ENCODE data around the gene THAP2.

Gene THAP2

DNA sequence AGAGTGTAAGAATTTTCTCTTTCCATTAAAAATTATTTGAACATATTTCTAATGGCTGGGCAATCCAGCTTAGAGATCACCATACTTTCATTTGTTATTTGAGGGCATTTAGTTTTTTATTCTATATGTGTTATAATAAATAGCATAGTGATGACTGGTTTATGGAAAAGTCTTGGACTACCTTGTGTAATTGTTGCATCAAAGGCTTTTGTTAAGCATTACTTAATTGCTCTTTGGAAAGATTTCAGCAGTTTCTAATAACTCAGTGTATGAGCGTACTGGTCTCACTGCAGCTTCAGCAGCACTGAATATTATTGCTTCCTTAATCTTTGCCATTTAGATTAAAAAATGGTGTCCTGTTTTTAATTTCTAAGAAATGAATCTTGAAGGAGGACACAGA is 44.6 kb downstream of the THAP2 start:
- no peaks in the 10 kb centered on the region for H3K27me3 ChIP-seq (ENCODE audit: control insufficient read depth, low read length)
- H3K27ac ChIP-seq (ENCODE audit: low read depth, low read length), result no peak overlapping the region
- TF ChIP-seq, protein P1, sequence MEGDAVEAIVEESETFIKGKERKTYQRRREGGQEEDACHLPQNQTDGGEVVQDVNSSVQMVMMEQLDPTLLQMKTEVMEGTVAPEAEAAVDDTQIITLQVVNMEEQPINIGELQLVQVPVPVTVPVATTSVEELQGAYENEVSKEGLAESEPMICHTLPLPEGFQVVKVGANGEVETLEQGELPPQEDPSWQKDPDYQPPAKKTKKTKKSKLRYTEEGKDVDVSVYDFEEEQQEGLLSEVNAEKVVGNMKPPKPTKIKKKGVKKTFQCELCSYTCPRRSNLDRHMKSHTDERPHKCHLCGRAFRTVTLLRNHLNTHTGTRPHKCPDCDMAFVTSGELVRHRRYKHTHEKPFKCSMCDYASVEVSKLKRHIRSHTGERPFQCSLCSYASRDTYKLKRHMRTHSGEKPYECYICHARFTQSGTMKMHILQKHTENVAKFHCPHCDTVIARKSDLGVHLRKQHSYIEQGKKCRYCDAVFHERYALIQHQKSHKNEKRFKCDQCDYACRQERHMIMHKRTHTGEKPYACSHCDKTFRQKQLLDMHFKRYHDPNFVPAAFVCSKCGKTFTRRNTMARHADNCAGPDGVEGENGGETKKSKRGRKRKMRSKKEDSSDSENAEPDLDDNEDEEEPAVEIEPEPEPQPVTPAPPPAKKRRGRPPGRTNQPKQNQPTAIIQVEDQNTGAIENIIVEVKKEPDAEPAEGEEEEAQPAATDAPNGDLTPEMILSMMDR (IDR thresholded peaks at IDR 0.05; ENCODE audit: low read depth, low read length, poor library complexity, severe bottlenecking), result no peak
- no peaks in the 10 kb centered on the region for H4K20me1 ChIP-seq (ENCODE audit: control insufficient read depth, insufficient read depth, low read depth, low read length)
- no peaks in the 10 kb centered on the region for H3K79me2 ChIP-seq (ENCODE audit: control insufficient read depth, low read length)
- H3K4me2 ChIP-seq (ENCODE audit: low read length), result no peak overlapping the region
- H3K36me3 ChIP-seq (ENCODE audit: control insufficient read depth, low read length), result peaks cover 19% of the 10 kb centered on the region
- peaks cover 7% of the 10 kb centered on the region for H3K9me3 ChIP-seq (ENCODE audit: control insufficient read depth, insufficient read depth, low read length)
- H3K9me2 ChIP-seq (replicated peaks; ENCODE audit: control insufficient read depth, low read length), result no peaks in the 10 kb centered on the region; the same call in 1 of the 2 replicates
- H3K4me1 ChIP-seq (ENCODE audit: control insufficient read depth, low read length), result peaks cover 10% of the 10 kb centered on the region
- no peak overlapping the region for H3K4me3 ChIP-seq (ENCODE audit: low read length)
- 0 out of 2 replicates have a peak, but pooled peaks cover 4% of the 10 kb centered on the region for H3F3A ChIP-seq (ENCODE audit: control insufficient read depth, insufficient read depth)

DNA sequence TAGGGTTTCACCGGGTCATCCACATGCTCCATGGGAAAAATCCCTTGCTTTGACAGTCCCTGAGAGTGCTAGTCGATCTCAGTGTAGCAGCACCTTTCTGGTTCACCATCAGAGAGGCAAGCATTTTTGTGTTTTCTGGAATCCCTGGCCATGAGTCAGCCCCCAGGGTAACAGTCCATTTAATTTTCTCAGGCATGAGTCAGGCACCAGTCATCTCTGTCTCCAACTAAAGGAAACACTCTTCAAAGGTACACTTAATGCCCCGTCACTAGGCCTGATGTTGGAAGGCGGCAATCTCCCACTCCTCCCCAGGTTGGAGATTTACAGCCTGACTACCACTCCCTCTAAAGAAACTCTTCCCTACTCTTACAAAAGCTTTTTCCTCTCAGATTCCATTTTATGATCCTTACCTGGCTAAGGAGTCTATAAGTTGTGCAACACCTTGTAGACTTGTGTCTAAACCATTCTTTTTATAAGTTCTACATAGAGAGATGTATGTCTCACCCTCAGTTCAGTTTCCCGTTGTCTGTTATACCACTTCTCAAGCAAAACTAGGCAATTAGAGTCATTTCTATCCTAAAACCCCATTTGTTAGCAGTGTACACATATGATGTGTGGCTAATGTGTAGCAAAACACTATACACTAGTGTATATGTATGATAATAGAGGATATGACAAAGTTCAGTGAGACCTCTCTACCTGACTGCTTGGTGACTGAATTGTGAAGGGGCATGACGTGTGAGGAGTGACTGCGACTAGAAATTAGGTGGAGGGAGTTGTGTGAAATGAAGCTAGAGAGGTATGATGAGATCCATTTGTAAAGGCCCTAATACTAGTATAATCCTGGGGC is 46.4 kb downstream of the THAP2 start:
- TF ChIP-seq, protein P1 (IDR thresholded peaks at IDR 0.05; ENCODE audit: low read depth, low read length, poor library complexity, severe bottlenecking), result no peak
- TF ChIP-seq EZH2phosphoT487 (IDR thresholded peaks at IDR 0.05; ENCODE audit: borderline replicate concordance, low read length), result no peak
- no peaks in the 10 kb centered on the region for H3K27me3 ChIP-seq (ENCODE audit: control insufficient read depth, low read length)
- H3K27ac ChIP-seq (ENCODE audit: low read depth, low read length), result no peak overlapping the region
- H3K4me3 ChIP-seq (ENCODE audit: low read length), result no peak overlapping the region
- H3K9me2 ChIP-seq (replicated peaks; ENCODE audit: control insufficient read depth, low read length), result no peaks in the 10 kb centered on the region; the same call in 1 of the 2 replicates
- peaks cover 17% of the 10 kb centered on the region for H3K9me3 ChIP-seq (ENCODE audit: control insufficient read depth, insufficient read depth, low read length)
- no peaks in the 10 kb centered on the region for H3K79me2 ChIP-seq (ENCODE audit: control insufficient read depth, low read length)
- H3K36me3 ChIP-seq (ENCODE audit: control insufficient read depth, low read length), result peaks cover 7% of the 10 kb centered on the region; the same call in 1 of the 2 replicates
- H3F3A ChIP-seq (ENCODE audit: control insufficient read depth, insufficient read depth), result 0 out of 2 replicates have a peak, but pooled peaks cover 4% of the 10 kb centered on the region
- peaks cover 10% of the 10 kb centered on the region for H3K4me1 ChIP-seq (ENCODE audit: control insufficient read depth, low read length)
- H4K20me1 ChIP-seq (ENCODE audit: control insufficient read depth, insufficient read depth, low read depth, low read length), result no peaks in the 10 kb centered on the region
- H3K4me2 ChIP-seq (ENCODE audit: low read length), result no peak overlapping the region

DNA sequence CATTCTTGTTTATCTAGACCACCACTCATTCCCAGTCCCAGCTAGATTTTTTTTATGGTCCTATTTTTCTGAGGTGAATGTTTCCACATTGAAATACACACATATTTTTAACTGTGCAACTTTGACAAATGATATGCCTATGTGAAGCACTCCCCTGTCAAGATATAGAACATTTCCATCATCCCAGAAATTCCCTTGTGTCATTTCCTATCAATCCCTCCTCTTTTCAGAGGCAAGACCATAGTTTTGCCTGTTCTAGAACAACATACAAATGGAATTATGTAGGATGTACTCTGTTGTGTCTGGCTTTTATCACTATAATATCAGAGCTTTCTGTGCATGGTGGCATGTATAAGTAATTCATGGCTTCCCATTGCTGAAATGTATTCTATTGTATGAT is 54.5 kb downstream of the THAP2 start:
- H3K9me3 ChIP-seq (ENCODE audit: control insufficient read depth, insufficient read depth, low read length), result peaks cover 10% of the 10 kb centered on the region
- H3K4me1 ChIP-seq (ENCODE audit: control insufficient read depth, low read length), result no peaks in the 10 kb centered on the region
- TF ChIP-seq, protein P1 (IDR thresholded peaks at IDR 0.05; ENCODE audit: low read depth, low read length, poor library complexity, severe bottlenecking), result no peak
- H3K27me3 ChIP-seq (ENCODE audit: control insufficient read depth, low read length), result no peaks in the 10 kb centered on the region
- no peaks in the 10 kb centered on the region for H3F3A ChIP-seq (ENCODE audit: control insufficient read depth, insufficient read depth)
- H3K4me2 ChIP-seq (ENCODE audit: low read length), result no peak overlapping the region
- H3K27ac ChIP-seq (ENCODE audit: low read depth, low read length), result no peak overlapping the region
- no peaks in the 10 kb centered on the region for H4K20me1 ChIP-seq (ENCODE audit: control insufficient read depth, insufficient read depth, low read depth, low read length)
- no peaks in the 10 kb centered on the region for H3K79me2 ChIP-seq (ENCODE audit: control insufficient read depth, low read length)
- no peaks in the 10 kb centered on the region for H3K9me2 ChIP-seq (replicated peaks; ENCODE audit: control insufficient read depth, low read length)
- no peaks in the 10 kb centered on the region for H3K36me3 ChIP-seq (ENCODE audit: control insufficient read depth, low read length)
- no peak overlapping the region for H3K4me3 ChIP-seq (ENCODE audit: low read length)

Data from DOHH2 (cell line).